ENCODE results near the gene MCAT.
A peak's percentile ranks its signal among the peaks of the same experiment; 100 is the strongest.
"Not testable (repeated sequence)": the region's sequence is repeated elsewhere in the genome, so short reads cannot be mapped to it uniquely, and the experiment has no call there.

Gene MCAT

DNA sequence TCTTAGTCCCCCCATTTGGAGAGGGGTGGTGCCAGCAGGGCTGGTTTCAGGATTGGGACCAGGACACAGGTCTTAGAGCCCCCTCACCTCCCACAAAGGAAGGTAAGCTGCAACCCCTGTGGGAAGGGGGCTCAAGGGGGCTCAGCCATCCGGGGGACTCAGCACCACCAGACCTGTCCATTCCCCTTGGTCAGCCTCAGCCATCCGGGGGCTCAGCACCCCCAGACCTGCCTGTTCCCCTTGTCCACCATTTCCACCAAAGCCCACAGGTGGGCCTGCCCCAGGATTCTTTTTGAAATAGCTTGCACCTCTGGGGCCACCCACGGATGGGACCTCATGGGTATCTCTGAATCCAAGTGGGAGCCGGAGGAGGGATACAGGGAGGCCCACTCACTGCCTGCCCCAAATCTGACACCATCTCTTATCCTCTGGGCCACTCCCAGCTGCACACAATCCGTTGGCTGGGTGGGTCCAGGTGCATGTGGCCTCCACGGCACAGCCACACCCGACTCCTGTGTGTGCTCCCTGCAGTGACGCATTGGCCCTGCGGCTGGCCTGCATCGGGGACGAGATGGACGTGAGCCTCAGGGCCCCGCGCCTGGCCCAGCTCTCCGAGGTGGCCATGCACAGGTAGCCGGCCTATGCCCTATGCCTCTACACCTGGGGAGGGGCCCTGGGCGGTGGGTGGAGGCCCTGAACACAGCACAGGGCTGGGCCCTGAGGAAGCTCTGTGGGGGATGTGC is 15.9 kb downstream of the MCAT start:
- no peak for DNase-seq (ENCODE audit: low read depth in 3 of 3, low spot score in 1 of 3)

DNA sequence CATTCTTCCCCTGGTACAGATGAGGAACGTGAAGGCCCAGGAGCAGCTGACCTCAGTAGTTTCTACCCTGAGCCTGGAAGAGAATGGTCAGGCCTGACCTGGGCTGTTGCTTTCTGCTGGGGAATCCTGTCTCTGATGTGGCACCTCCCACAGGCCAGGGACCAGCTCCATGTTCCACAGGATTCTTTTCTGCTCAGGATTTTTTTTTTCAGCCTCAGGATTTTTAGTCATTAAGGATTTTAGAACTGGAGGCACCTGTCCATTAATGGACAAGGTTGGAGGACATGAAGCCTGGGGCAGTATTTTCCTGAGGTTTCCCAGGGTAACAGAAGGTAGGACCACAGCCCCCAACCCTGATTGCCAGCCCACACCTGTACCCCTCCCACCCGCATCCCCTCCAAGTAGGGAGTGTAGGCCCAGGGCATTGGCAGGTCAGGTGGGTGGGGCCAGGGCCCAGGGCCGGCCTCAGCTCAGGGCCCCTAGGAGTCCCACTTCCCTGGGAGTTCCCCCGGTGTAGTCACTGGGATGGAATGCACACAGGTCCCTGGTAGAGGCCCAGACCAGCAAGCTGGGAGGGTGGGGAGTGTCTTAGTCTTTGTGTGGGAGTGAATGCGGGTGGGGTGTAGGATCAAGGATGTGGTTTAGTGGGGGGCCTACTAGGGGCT is 16.6 kb downstream of the MCAT start:
- DNase-seq (ENCODE audit: low read depth in 3 of 3, low spot score in 1 of 3): no peak

DNA sequence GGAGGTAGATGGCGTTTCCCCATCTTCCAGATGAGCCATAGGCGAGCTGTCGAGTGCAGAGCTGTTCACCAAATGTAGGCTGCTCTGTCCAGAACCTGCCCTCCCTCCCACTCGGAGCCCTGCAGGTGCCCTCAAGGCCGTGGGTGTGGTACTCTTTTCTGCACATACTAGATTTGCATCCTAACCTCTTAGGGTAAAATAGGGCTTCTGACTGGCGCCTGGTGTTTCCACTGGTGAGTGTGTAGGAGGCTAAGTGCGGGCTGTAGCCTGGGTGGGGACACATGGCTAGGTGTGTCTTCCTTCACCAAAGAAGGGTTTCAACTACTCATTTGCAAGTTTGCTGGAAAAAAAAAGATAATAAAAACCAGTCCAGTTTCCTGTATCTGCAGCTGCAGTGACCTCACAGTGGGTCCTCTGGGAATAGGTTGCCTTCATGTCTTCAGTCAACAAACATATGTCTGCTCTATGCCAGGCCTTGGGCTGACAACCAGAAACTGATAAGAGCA is 24.2 kb downstream of the MCAT start:
- no peak for DNase-seq (ENCODE audit: low read depth in 3 of 3, low spot score in 1 of 3)

GRCh38 chr22:43118024-43118849 is 25.0 kb downstream of the MCAT start:
- no peak for DNase-seq (ENCODE audit: low read depth in 3 of 3, low spot score in 1 of 3)

- no peak for DNase-seq (ENCODE audit: low read depth in 3 of 3, low spot score in 1 of 3)
Observed at GRCh38 chr22:43116932-43117331, 26.3 kb downstream of the MCAT start.

DNA sequence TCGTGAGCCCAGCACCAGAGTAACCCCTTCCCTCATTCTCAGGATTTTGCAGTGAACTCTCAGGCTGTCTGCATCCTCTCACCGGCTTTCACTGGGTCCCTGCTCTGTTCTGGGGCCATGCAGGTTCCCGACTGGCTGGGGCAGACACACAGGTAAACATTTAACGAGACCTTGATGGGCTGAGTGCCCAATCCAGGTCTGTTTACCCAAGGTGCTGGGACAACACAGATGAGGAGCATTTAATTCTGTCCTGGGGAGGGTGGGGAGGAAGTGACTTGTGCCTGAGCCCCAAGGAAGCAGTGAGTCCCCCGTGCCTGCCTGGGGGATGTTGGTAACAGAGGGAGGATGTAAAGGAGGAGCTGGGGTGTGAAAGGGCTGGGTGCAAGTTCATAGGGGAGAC is 28.2 kb downstream of the MCAT start:
- no peak for DNase-seq (ENCODE audit: low read depth in 3 of 3, low spot score in 1 of 3)

DNA sequence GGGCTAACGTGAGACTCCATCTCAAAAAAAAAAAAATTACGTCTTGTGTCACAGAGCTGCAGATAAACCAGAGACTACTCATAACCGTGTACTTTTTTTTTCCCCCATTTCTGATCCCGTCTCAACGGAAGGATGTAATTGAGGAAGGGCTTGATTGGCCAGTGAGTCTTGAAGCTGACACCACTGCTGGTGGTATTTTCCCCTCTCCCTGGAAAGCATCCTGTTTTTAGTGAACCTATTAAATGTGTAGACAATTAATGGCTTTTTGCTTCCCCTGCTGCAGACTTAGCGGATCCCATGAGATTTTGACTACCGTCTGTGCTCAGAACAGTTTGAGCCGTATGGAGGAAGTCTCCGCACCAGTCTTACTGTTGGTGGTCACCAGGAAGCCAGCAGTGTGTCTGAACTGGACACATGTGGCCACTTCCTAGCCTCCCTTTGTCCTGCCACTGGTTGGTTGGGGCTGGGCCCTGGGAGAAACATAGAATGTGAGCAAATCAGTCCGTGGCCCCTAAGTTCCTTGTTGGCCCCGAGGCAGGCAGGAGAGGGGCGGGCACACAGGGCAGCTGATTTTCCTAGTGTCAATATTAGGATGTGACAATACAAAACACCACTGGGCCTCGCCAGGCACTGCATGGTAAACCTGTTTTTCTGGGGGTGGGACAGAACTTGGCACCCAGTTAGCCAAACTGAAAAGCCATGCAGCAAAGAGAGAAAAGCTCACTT is 29.5 kb downstream of the MCAT start:
- no peak for DNase-seq (ENCODE audit: low read depth in 3 of 3, low spot score in 1 of 3)

DNA sequence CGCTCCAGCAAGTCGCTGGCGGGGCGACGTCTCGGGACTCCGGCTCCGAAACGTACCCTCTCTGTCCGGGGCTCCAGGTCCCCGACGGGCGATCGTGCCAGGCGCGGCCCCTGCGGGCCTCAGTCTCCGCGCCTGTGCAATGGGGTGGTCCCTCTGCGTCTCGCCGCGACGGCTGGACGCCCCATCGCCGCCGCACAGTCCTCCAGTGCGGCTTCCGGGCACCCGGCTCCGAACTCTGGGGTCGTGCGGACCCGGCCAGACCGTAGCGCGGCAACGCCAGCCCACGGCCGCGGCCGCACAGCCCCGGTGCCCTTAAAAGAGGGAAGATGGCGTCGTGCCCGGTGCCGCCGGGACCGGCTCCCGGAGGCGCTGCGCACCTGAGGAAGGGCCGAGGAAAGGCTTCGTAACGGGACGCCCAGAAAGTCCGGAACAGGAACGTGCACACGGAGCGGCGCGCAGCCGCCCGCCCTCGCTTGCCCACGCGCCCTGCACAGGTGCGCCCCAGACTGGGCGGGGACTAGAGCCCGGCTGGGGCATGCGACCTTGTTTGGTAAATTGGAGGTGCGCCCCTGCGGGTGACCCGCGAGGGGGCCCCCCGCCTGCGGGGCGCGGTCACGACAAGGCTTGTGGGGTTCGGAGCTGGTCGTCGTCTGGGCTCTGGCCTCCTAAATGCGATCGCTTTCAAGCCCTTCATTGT is 32.1 kb downstream of the MCAT start:
- DNase-seq (ENCODE audit: low read depth in 3 of 3, low spot score in 1 of 3): peak in 2 of 3 donors; percentile 29 to 30

DNA sequence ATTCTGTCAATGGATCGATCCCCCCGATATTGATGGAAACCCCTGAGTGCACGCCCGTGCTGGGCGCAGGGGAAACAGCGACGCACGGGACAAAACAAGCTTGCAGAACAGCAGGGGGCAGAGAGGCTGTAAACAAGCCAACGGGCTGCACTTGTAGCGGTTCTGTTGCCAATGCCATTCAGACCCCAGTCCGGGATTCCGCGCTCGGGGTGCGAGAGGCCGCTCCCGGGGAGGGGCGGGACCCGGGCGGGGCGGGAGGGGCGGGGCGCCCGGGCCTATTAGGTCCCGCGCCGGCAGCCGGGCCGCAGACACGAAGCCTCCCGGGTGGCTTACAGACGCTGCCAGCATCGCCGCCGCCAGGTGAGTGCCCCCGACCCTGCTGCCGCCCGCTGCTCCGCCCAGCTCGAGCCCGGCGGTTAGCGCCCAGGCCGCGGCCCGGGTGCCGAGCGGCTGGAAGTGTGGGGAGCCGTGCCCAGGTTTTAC is 32.7 kb downstream of the MCAT start, which contains the start of gene BIK:
TSS of gene BIK (plus strand) at position 307 of the 483 bp plus-strand sequence. CDS start 13,273 bp downstream, outside the sequence.
- peak in 2 of 3 donors; percentile 18 to 20 for DNase-seq (ENCODE audit: low read depth in 3 of 3, low spot score in 1 of 3)

DNA sequence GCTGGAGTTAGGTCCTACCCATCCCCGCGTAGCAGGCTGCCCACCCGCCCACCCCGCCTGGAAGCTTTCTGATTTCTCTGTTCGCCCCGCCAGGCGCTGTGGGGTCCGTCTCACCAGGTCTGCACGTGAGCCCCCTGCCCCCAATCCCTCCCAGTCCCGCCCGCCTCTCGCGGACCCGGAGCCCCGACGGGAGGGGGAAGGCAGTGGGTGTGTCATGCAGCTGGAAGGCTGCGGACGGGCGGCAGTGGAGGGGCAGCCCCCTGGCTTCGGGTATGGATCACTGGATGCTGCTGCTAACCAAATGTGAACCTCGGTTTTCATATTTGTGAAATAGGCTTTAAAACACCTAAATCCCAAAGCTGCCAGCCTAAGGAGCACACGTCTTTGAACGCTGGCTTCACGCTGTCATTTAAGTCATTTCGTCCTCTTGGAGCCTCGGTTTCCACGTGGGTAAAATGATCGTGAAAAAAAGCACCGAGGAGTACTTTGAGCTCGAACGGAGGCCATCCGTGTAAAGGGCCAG is 33.2 kb downstream of the MCAT start:
- no peak for DNase-seq (ENCODE audit: low read depth in 3 of 3, low spot score in 1 of 3)

GRCh38 chr22:43109511-43109910 is 33.7 kb downstream of the MCAT start:
- DNase-seq (ENCODE audit: low read depth in 3 of 3, low spot score in 1 of 3): no peak

- no peak for DNase-seq (ENCODE audit: low read depth in 3 of 3, low spot score in 1 of 3)
Observed at GRCh38 chr22:43106302-43106701, 36.9 kb downstream of the MCAT start.

DNA sequence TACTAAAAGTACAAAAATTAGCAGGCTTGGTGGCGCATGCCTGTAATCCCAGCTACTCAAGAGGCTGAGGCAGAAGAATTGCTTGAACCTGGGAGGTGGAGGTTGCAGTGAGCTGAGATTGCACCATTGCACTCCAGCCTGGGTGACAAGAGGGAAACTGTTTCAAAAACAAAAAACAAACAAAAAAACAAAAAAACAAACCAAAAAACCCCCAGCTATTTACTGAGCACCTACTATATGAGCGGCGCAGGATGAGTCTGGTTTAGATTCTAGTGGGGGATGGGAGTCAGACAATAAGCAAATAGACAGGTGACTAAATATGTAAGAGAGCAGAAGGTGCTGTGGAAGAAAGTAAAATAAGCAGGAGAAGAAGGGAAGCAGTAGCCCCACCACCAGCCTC is 38.2 kb downstream of the MCAT start:
- DNase-seq (ENCODE audit: low read depth in 3 of 3, low spot score in 1 of 3): not testable (repeated sequence)

GRCh38 chr22:43104056-43104625 is 39.1 kb downstream of the MCAT start:
- not testable (repeated sequence) for DNase-seq (ENCODE audit: low read depth in 3 of 3, low spot score in 1 of 3)

GRCh38 chr22:43101306-43101705 is 41.9 kb downstream of the MCAT start:
- no peak for DNase-seq (ENCODE audit: low read depth in 3 of 3, low spot score in 1 of 3)

GRCh38 chr22:43100225-43100624 is 43.0 kb downstream of the MCAT start:
- no peak for DNase-seq (ENCODE audit: low read depth in 3 of 3, low spot score in 1 of 3)

- no peak for DNase-seq (ENCODE audit: low read depth in 3 of 3, low spot score in 1 of 3)
Observed at GRCh38 chr22:43099095-43099494, 44.1 kb downstream of the MCAT start.

- DNase-seq (ENCODE audit: low read depth in 3 of 3, low spot score in 1 of 3): no peak
Observed at GRCh38 chr22:43098356-43098755, 44.8 kb downstream of the MCAT start.

- DNase-seq (ENCODE audit: low read depth in 3 of 3, low spot score in 1 of 3): no peak
Observed at GRCh38 chr22:43096420-43096819, 46.8 kb downstream of the MCAT start.

DNA sequence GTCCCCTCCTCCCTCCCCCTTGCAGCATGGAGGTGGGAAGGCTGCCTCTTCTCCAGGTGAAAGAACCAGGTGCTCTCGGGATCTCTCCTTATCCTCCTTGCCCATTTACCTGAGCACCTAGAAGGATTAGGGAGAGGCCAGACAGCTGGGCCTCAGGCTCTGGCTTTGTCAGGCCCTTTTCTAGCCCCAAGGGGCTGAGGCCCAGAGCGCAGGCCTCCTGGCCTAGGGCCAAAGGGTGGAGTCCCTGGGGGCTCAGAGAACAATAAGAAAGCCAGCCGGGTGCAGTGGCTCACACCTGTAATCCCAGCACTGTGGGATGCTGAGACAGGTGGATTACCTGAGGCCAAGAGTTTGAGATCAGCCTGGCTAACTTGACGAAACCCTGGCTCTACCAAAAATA is 48.6 kb downstream of the MCAT start:
- DNase-seq (ENCODE audit: low read depth in 3 of 3, low spot score in 1 of 3): no peak
